ENCODE measurements around the gene THY1. TPM values are rescaled to one million over a fixed set of nuclear protein-coding genes. Genes with fewer than 3 reads are reported as not detected.

Gene THY1
- total RNA-seq = 10 to 100 TPM in 2 of 4 donors, 1 to 10 TPM in 2; 2.1 to 28.1 (median 9.4) TPM

- no peak for DNase-seq
- peak within 1 kb of the TSS in 2 of 4 donors; percentile 57 to 73 for H3K27ac ChIP-seq
- H3K36me3 ChIP-seq = no peaks in the 10 kb centered on the region
- TF ChIP-seq CTCF (IDR thresholded peaks at IDR 0.05) (no peak), POLR2A (IDR thresholded peaks at IDR 0.05) (no peak)
- no peaks in the 10 kb centered on the region for H3K9me3 ChIP-seq
- H3K4me3 ChIP-seq = peak within 1 kb of the TSS; percentile 12 to 54 (median 34)
- peaks cover 0 to 7% (median 2%) of the 10 kb centered on the region in 4 donors for H3K4me1 ChIP-seq
- no peaks in the 10 kb centered on the region for H3K27me3 ChIP-seq
Measured at GRCh38 chr11:119422809-119423508, at the start of gene THY1. Gene THY1 (minus strand): TSS chr11:119423172. CDS start chr11:119420905, 2,267 bp downstream.

- Histone ChIP-seq H3K9me3 (no peaks in the 10 kb centered on the region), H3K4me3 (no peak overlapping the region), H3K27me3 (no peaks in the 10 kb centered on the region), H3K27ac (no peak overlapping the region), H3K36me3 (no peaks in the 10 kb centered on the region), H3K4me1 (no peaks in the 10 kb centered on the region)
- TF ChIP-seq POLR2A (IDR thresholded peaks at IDR 0.05) (no peak), CTCF (IDR thresholded peaks at IDR 0.05) (no peak)
- no peak for DNase-seq
Measured at GRCh38 chr11:119472186-119472855, 49.3 kb upstream of the THY1 start.

- Histone ChIP-seq H3K27ac (no peak overlapping the region), H3K9me3 (no peaks in the 10 kb centered on the region)
- no peak for DNase-seq
Measured at GRCh38 chr11:119471329-119471728, 48.4 kb upstream of the THY1 start.

GRCh38 chr11:119470317-119471291, 47.6 kb upstream of the THY1 start:
- DNase-seq = no peak
- peak overlapping the region in 1 of 4 donors; percentile 47 for H3K27ac ChIP-seq
- no peak for TF ChIP-seq CTCF (IDR thresholded peaks at IDR 0.05)
- TF ChIP-seq POLR2A (IDR thresholded peaks at IDR 0.05) = no peak

More at GRCh38 chr11:119471329-119471728, 48.4 kb upstream of the THY1 start:
- TF ChIP-seq CTCF (IDR thresholded peaks at IDR 0.05) = no peak
- no peak for TF ChIP-seq POLR2A (IDR thresholded peaks at IDR 0.05)
- H3K36me3 ChIP-seq = no peaks in the 10 kb centered on the region
- no peaks in the 10 kb centered on the region for H3K27me3 ChIP-seq
- no peak overlapping the region for H3K4me3 ChIP-seq
- no peaks in the 10 kb centered on the region for H3K4me1 ChIP-seq

GRCh38 chr11:119469506-119469905, 46.5 kb upstream of the THY1 start:
- Histone ChIP-seq H3K27me3 (no peaks in the 10 kb centered on the region), H3K27ac (no peak overlapping the region), H3K4me3 (no peak overlapping the region), H3K4me1 (no peaks in the 10 kb centered on the region), H3K9me3 (peaks cover 0 to 4% (median 0%) of the 10 kb centered on the region in 4 donors), H3K36me3 (no peaks in the 10 kb centered on the region)
- no peak for TF ChIP-seq CTCF (IDR thresholded peaks at IDR 0.05)
- TF ChIP-seq POLR2A (IDR thresholded peaks at IDR 0.05) = no peak
- no peak for DNase-seq

More at GRCh38 chr11:119470317-119471291, 47.6 kb upstream of the THY1 start:
- no peaks in the 10 kb centered on the region for H3K27me3 ChIP-seq
- H3K4me3 ChIP-seq = no peak overlapping the region
- H3K4me1 ChIP-seq = no peaks in the 10 kb centered on the region
- no peaks in the 10 kb centered on the region for H3K36me3 ChIP-seq
- H3K9me3 ChIP-seq = peaks cover 0 to 4% (median 0%) of the 10 kb centered on the region in 4 donors

Measured in Peyer's patch (tissue), 4 donors.